ENCODE results near the gene CSNK1A1. TPM values are rescaled to one million over a fixed set of nuclear protein-coding genes. Genes with fewer than 3 reads are reported as not detected.

CSNK1A1 gene
- total RNA-seq, 3 donors from 2014 or later = 151 to 350 (median 287) TPM

- no peak for DNase-seq (ENCODE audit: low spot score in 2 of 2)
- no peak overlapping the region for H3K4me3 ChIP-seq
- H3K4me1 ChIP-seq = peaks cover 0 to 7% of the 10 kb centered on the region in 2 donors
- no peaks in the 10 kb centered on the region for H3K36me3 ChIP-seq
- H3K27me3 ChIP-seq = no peaks in the 10 kb centered on the region
- H3K9me3 ChIP-seq = no peaks in the 10 kb centered on the region
- H3K27ac ChIP-seq = peak overlapping the region; percentile 18 to 46
- TF ChIP-seq POLR2AphosphoS5 (IDR thresholded peaks at IDR 0.05) (no peak), POLR2A (IDR thresholded peaks at IDR 0.05) (no peak)
- TF ChIP-seq, protein P1, sequence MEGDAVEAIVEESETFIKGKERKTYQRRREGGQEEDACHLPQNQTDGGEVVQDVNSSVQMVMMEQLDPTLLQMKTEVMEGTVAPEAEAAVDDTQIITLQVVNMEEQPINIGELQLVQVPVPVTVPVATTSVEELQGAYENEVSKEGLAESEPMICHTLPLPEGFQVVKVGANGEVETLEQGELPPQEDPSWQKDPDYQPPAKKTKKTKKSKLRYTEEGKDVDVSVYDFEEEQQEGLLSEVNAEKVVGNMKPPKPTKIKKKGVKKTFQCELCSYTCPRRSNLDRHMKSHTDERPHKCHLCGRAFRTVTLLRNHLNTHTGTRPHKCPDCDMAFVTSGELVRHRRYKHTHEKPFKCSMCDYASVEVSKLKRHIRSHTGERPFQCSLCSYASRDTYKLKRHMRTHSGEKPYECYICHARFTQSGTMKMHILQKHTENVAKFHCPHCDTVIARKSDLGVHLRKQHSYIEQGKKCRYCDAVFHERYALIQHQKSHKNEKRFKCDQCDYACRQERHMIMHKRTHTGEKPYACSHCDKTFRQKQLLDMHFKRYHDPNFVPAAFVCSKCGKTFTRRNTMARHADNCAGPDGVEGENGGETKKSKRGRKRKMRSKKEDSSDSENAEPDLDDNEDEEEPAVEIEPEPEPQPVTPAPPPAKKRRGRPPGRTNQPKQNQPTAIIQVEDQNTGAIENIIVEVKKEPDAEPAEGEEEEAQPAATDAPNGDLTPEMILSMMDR (IDR thresholded peaks at IDR 0.05) = no peak
- intact Hi-C loops (cut with DNase I; ENCODE audit: low total_unique reads) = no loop called here
These were observed 75.5 kb downstream of the CSNK1A1 start for GRCh38 chr5:149475777-149476176.

- intact Hi-C loops (cut with DNase I; ENCODE audit: low total_unique reads) = no loop called here
- peak in 1 of 2 donors; percentile 82 for DNase-seq (ENCODE audit: low spot score in 2 of 2)
- Histone ChIP-seq H3K27me3 (no peaks in the 10 kb centered on the region), H3K27ac (peak overlapping the region; percentile 72 to 76), H3K4me1 (peaks cover 0 to 7% of the 10 kb centered on the region in 2 donors), H3K4me3 (no peak overlapping the region), H3K36me3 (no peaks in the 10 kb centered on the region), H3K9me3 (no peaks in the 10 kb centered on the region)
- TF ChIP-seq POLR2AphosphoS5 (IDR thresholded peaks at IDR 0.05) = no peak
- TF ChIP-seq, protein P1 (IDR thresholded peaks at IDR 0.05) = peak in 2 of 3 donors; percentile 10 to 42
These were observed 77.0 kb downstream of the CSNK1A1 start for GRCh38 chr5:149474198-149474597.

DNA sequence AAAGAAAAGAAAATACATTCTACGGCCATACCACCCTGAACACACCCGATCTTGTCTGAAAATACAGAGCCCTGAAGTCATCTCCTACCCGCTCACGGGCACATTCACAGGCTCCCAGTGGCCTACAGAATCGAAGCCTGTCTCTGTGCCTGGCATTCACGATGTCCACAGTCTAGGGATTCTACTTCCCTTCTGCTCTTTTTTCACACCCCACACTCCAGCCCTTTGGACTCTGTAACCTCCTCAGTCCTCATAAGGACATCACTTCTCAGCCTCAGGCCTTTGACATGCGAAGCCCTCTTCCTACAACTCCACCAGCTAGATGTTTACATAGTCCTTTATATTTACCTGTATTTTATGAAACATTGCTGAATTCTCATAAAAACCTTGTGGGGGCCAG is 77.8 kb downstream of the CSNK1A1 start:
- Histone ChIP-seq H3K4me3 (no peak overlapping the region), H3K9me3 (no peaks in the 10 kb centered on the region), H3K27ac (no peak overlapping the region), H3K27me3 (no peaks in the 10 kb centered on the region), H3K4me1 (peaks cover 0 to 7% of the 10 kb centered on the region in 2 donors), H3K36me3 (no peaks in the 10 kb centered on the region)
- intact Hi-C loops (cut with DNase I; ENCODE audit: low total_unique reads) = no loop called here
- DNase-seq (ENCODE audit: low spot score in 2 of 2) = no peak
- no peak for TF ChIP-seq POLR2AphosphoS5 (IDR thresholded peaks at IDR 0.05)
- TF ChIP-seq, protein P1 (IDR thresholded peaks at IDR 0.05) = no peak
- no peak for TF ChIP-seq POLR2A (IDR thresholded peaks at IDR 0.05)

DNA sequence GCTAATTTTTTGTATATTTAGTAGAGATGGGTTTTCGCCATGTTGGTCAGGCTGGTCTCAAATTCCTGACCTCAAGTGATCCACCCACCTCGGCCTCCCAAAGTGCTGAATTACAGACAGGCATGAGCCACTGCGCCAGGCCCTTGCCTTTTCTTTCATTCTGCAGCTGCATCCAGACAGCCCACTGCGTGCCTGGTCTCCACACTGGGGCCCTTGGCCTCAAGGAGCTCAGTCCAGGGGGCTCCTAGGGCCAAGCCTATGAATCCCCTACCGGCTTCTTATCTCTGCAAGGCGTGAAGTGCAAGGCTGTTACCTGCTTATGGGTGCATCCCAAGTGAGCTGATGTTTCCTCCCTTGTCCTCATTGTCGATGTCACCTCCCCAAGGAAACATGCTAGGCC is 78.8 kb downstream of the CSNK1A1 start:
- DNase-seq (ENCODE audit: low spot score in 2 of 2) = no peak
- no peaks in the 10 kb centered on the region for H3K9me3 ChIP-seq
- TF ChIP-seq POLR2AphosphoS5 (IDR thresholded peaks at IDR 0.05) (no peak), POLR2A (IDR thresholded peaks at IDR 0.05) (no peak)
- TF ChIP-seq, protein P1 (IDR thresholded peaks at IDR 0.05) = no peak
- intact Hi-C loops (cut with DNase I; ENCODE audit: low total_unique reads) = no loop called here
- peaks cover 0 to 7% of the 10 kb centered on the region in 2 donors for H3K4me1 ChIP-seq
- peak overlapping the region; percentile 71 to 76 for H3K27ac ChIP-seq
- no peaks in the 10 kb centered on the region for H3K27me3 ChIP-seq
- no peak overlapping the region for H3K4me3 ChIP-seq
- H3K36me3 ChIP-seq = no peaks in the 10 kb centered on the region

- no peaks in the 10 kb centered on the region for H3K36me3 ChIP-seq
- DNase-seq (ENCODE audit: low spot score in 2 of 2) = peak; percentile 67 to 70
- intact Hi-C loops (cut with DNase I; ENCODE audit: low total_unique reads) = no loop called here
- H3K27ac ChIP-seq = peak overlapping the region; percentile 71 to 76
- H3K9me3 ChIP-seq = no peaks in the 10 kb centered on the region
- H3K4me1 ChIP-seq = peaks cover 0 to 7% of the 10 kb centered on the region in 2 donors
- no peaks in the 10 kb centered on the region for H3K27me3 ChIP-seq
- TF ChIP-seq POLR2AphosphoS5 (IDR thresholded peaks at IDR 0.05) (peak in 2 of 3 donors; percentile 14 to 55), POLR2A (IDR thresholded peaks at IDR 0.05) (no peak)
- no peak overlapping the region for H3K4me3 ChIP-seq
These were observed 79.6 kb downstream of the CSNK1A1 start for GRCh38 chr5:149471406-149472183.
